A549 (cell line): ENCODE measurements around the gene EPS8L2.

Source experiments
- CBX2 ChIP-seq: fragments of 200-600 bp; sonication (generic); IDR thresholded peaks from 2 replicates; pipeline ENCODE4 v1.6.1; 2016; ENCODE audit warnings: low read depth, mild to moderate bottlenecking, borderline replicate concordance
- CTCF ChIP-seq: fragments of >200 bp; sonication (Bioruptor Twin); formaldehyde crosslinking; IDR thresholded peaks from 3 replicates; pipeline ENCODE4 v1.5.1; 2016
- EP300 ChIP-seq, 2 experiments: fragments of >200 bp; sonication (Bioruptor Twin); formaldehyde crosslinking; IDR thresholded peaks; 2 replicates in 1 of 2; 3 replicates in 1 of 2; pipeline ENCODE4 v1.6.1; 2016 to 2017
- FOSL2 ChIP-seq, 2 experiments: fragments of 450-650 bp in 1 of 2; fragments of >200 bp in 1 of 2; sonication (Bioruptor Twin) in 1 of 2; formaldehyde crosslinking; IDR thresholded peaks; 2 replicates each; pipeline versions ENCODE4 v1.5.0 to v1.6.1; 2016 to 2020; ENCODE audit warnings: mild to moderate bottlenecking in 1 of 2, moderate library complexity in 1 of 2
- MAFK ChIP-seq: fragments of 450-650 bp; IDR thresholded peaks from 2 replicates; pipeline ENCODE4 v1.6.1; 2014; ENCODE audit not compliant: partially characterized antibody
- TF ChIP-seq, protein P1 (sequence below): IDR thresholded peaks from 2 replicates; pipeline ENCODE4 v1.6.1; 2012

GRCh38 chr11:698493-699115, 7.4 kb upstream of the EPS8L2 start:
- TF ChIP-seq EP300 (IDR thresholded peaks at IDR 0.05) (no peak), CTCF (no peak), CBX2 (no peak), FOSL2 (IDR thresholded peaks at IDR 0.05) (no peak), FOSL2 (CRISPR knock-in tag; IDR thresholded peaks at IDR 0.05) (no peak), MAFK (no peak)
- TF ChIP-seq, protein P1, sequence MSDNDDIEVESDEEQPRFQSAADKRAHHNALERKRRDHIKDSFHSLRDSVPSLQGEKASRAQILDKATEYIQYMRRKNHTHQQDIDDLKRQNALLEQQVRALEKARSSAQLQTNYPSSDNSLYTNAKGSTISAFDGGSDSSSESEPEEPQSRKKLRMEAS: no peak
